K562 (cell line): ENCODE results near the gene TRIO. TPM values are rescaled to one million over a fixed set of nuclear protein-coding genes. Genes with fewer than 3 reads are reported as not detected.

Experiments used
- ATAC-seq: fragments of 200-7000 bp; cut with Tn5 transposase; 3 replicates; pipeline ENCODE4 v1.9.1; 2020; ENCODE audit warnings: moderate library complexity
- BruUV-seq: library from RNA; stranded (reverse); fragments of 400-500 nt; replicated peaks from 2 replicates; lab custom pipeline; 2021; lab: Mats Ljungman, UMichigan
- CTCF ChIA-PET: fragments of 300-600 bp; formaldehyde crosslinking; extraction: SDS; loops from one replicate; lab custom pipeline; 2021; ENCODE audit warnings: low intra/inter-chr PET ratio; lab: Yijun Ruan, JAX
- POLR2A ChIA-PET: fragments of 300-600, 350-650 bp; sonication (Branson Sonifier 250); formaldehyde crosslinking; extraction: SDS; loops from one replicate; lab custom pipeline; 2021; ENCODE audit warnings: antibody characterized with exemption, inconsistent platforms; lab: Yijun Ruan, JAX
- DNase-seq, 4 experiments: peaks; one replicate each; pipeline versions ENCODE4 v3.0.0 to v3.0.0-alpha.2; 2011 to 2018; ENCODE audit warnings: low spot score in 3 of 4, mixed read lengths in 3 of 4; ENCODE audit errors: extremely low read depth in 1 of 4
- FAIRE-seq: peaks from 2 replicates; lab custom pipeline; 2011; peaks lifted over from hg19 to GRCh38; lab: Jason Lieb, UNC
- H2AFZ ChIP-seq: 2 replicates; pipeline ENCODE4 v1.6.0; 2011; ENCODE audit warnings: low read depth, low read length, control low read depth, inconsistent platforms
- H3K27ac ChIP-seq: fragments of 200-600 bp; 3 replicates; pipeline ENCODE4 v1.8.0; 2011; ENCODE audit warnings: low read depth, mild to moderate bottlenecking, control low read depth, inconsistent platforms, low read length, moderate library complexity, mixed read lengths; ENCODE audit errors: extremely low read depth
- H3K27me3 ChIP-seq, 2 experiments: fragments of 300-600 bp in 1 of 2; 2 replicates in 1 of 2; 3 replicates in 1 of 2; pipeline versions ENCODE4 v1.6.0 to v1.8.0; 2011; ENCODE audit warnings: inconsistent platforms in 2 of 2, low read length in 2 of 2, mild to moderate bottlenecking in 1 of 2, mixed read lengths in 1 of 2, moderate library complexity in 1 of 2; ENCODE audit not compliant: control insufficient read depth in 2 of 2, insufficient read depth in 2 of 2
- H3K36me3 ChIP-seq: fragments of 300-600 bp; 3 replicates; pipeline ENCODE4 v1.8.0; 2011; ENCODE audit warnings: mild to moderate bottlenecking, low read length, inconsistent platforms; ENCODE audit not compliant: control insufficient read depth, insufficient read depth
- H3K4me1 ChIP-seq, 2 experiments: fragments of 200-600 bp in 1 of 2; replicated peaks in 1 of 2; 2 replicates in 1 of 2; 3 replicates in 1 of 2; pipeline versions ENCODE4 v1.5.1 to v1.8.0; 2011; ENCODE audit warnings: inconsistent platforms in 2 of 2, low read length in 2 of 2, mild to moderate bottlenecking in 1 of 2, mixed read lengths in 1 of 2, moderate library complexity in 1 of 2; ENCODE audit not compliant: control insufficient read depth in 2 of 2, insufficient read depth in 2 of 2
- H3K4me2 ChIP-seq: 2 replicates; pipeline ENCODE4 v1.6.1; 2011; ENCODE audit warnings: low read length, control low read depth, inconsistent platforms, mixed read lengths; ENCODE audit not compliant: insufficient read depth
- H3K4me3 ChIP-seq: fragments of 200-600 bp; sonication (generic), shearing (Covaris generic); 2 replicates; pipeline ENCODE4 v1.5.1; 2016; ENCODE audit warnings: control low read depth, inconsistent platforms
- H3K79me2 ChIP-seq: fragments of 200-600 bp; 3 replicates; pipeline ENCODE4 v1.8.0; 2011; ENCODE audit warnings: low read length, inconsistent platforms; ENCODE audit not compliant: control insufficient read depth, insufficient read depth
- H3K9ac ChIP-seq, 2 experiments: 2 replicates each; pipeline versions ENCODE4 v1.6.0 to v1.6.1; 2011; ENCODE audit warnings: low read depth in 2 of 2, low read length in 2 of 2, control low read depth in 1 of 2, inconsistent platforms in 1 of 2, mild to moderate bottlenecking in 1 of 2, mixed read lengths in 1 of 2; ENCODE audit not compliant: insufficient read depth in 1 of 2
- H3K9me1 ChIP-seq: one replicate; pipeline ENCODE4 v1.6.0; 2011; ENCODE audit warnings: inconsistent platforms, mild to moderate bottlenecking, low read length, moderate library complexity; ENCODE audit not compliant: control insufficient read depth, insufficient read depth
- H3K9me3 ChIP-seq: replicated peaks from 2 replicates; pipeline ENCODE4 v1.5.1; 2011; ENCODE audit warnings: low read depth, low read length, inconsistent platforms; ENCODE audit not compliant: control insufficient read depth, insufficient read depth
- H4K20me1 ChIP-seq: replicated peaks from 2 replicates; pipeline ENCODE4 v1.6.1; 2011; ENCODE audit warnings: low read length, inconsistent platforms, mixed read lengths; ENCODE audit not compliant: control insufficient read depth, insufficient read depth
- BCOR ChIP-seq: fragments of 450-650 bp; IDR thresholded peaks from 2 replicates; pipeline ENCODE4 v1.6.1; 2016
- ETV5 ChIP-seq: sonication (generic); formaldehyde crosslinking; IDR thresholded peaks from 2 replicates; pipeline ENCODE4 v1.4.0; 2020; ENCODE audit warnings: low read depth, mild to moderate bottlenecking, missing genetic modification reagents
- GABPA ChIP-seq: fragments of 200-800 bp; sonication (Bioruptor generic); conservative IDR thresholded peaks from 2 replicates; pipeline ENCODE4 v1.6.1; 2016; ENCODE audit warnings: low read depth, missing genetic modification characterization, missing compliant biosample characterization
- GATA2 ChIP-seq: sonication (generic); formaldehyde crosslinking; IDR thresholded peaks from 2 replicates; pipeline ENCODE4 v1.4.0; 2020; ENCODE audit warnings: mild to moderate bottlenecking, missing genetic modification reagents
- GTF2F1 ChIP-seq: IDR thresholded peaks from 2 replicates; pipeline ENCODE4 v1.6.1; 2011; ENCODE audit warnings: low read depth, low read length, improper control_type of control experiment
- MGA ChIP-seq: fragments of 450-650 bp; IDR thresholded peaks from 2 replicates; pipeline ENCODE4 v1.6.1; 2016; ENCODE audit warnings: mild to moderate bottlenecking, moderate library complexity
- MTA3 ChIP-seq: fragments of 450-650 bp; formaldehyde crosslinking; IDR thresholded peaks from 2 replicates; pipeline ENCODE4 v1.6.1; 2017; ENCODE audit warnings: mild to moderate bottlenecking, borderline replicate concordance
- MXI1 ChIP-seq: IDR thresholded peaks from 2 replicates; pipeline ENCODE4 v1.6.1; 2011; ENCODE audit warnings: low read depth, mild to moderate bottlenecking, improper control_type of control experiment, low read length
- POLR2B ChIP-seq: fragments of 450-650 bp; IDR thresholded peaks from 2 replicates; pipeline ENCODE4 v1.6.1; 2018; ENCODE audit warnings: low read depth; ENCODE audit not compliant: partially characterized antibody
- ZC3H4 ChIP-seq: sonication (generic); formaldehyde crosslinking; IDR thresholded peaks from 2 replicates; pipeline ENCODE4 v1.9.0; 2021; ENCODE audit warnings: missing genetic modification reagents, borderline replicate concordance
- WGBS: fragments of 100-300 bp; shearing (Covaris generic); methylation state at CpG from one replicate; pipeline ENCODE4 v1.1.6; 2016; ENCODE audit warnings: low coverage, mixed read lengths; ENCODE audit not compliant: insufficient coverage; ENCODE audit errors: missing lambda C conversion rate; 5-methylcytosine and 5-hydroxymethylcytosine counted together
- in situ Hi-C: fragments of 300-500 bp; cut with MboI; formaldehyde crosslinking; loops from 4 replicates; pipeline ENCODE4 v1.15.0; 2018; ENCODE audit warnings: inconsistent platforms, mixed read lengths
- intact Hi-C: fragments of 100-400 bp; cut with micrococcal nuclease; formaldehyde crosslinking; loops from 2 replicates; pipeline ENCODE4 v1.14.2; 2022
- polyA plus RNA-seq, 8 experiments: library from polyadenylated mRNA; depleted of rRNA in 4 of 8; stranded (reverse) in 5 of 8; unstranded in 3 of 8; fragments of >200 nt; fragmentation: Nextera tagmentation in 2 of 8; fragmentation: Illumina TruSeq in 1 of 8; extraction: Ambion mirVana in 2 of 8; extraction: Trizol in 1 of 8; gene quantifications; 2 replicates each; pipeline versions ENCODE4 v1.2.1 to v1.2.3, GENCODE V29; 2011 to 2014; ENCODE audit warnings: inconsistent platforms in 1 of 8, missing spikeins in 1 of 8
- total RNA-seq, 7 experiments: library from RNA; depleted of rRNA in 6 of 7; stranded (reverse); fragments of >200 nt in 6 of 7; fragmentation: Illumina TruSeq in 2 of 7; extraction: Trizol in 2 of 7; gene quantifications; 2 replicates each; pipeline versions ENCODE4 v1.2.1 to v1.2.3, GENCODE V29; 2011 to 2021; ENCODE audit warnings: low replicate concordance in 1 of 7

Gene TRIO
- total and polyA plus RNA-seq, 9 of the 15 experiments (the other 6 are each of a cell fraction or from before 2014, with no cell fraction given), result 0.24 to 5.0 (median 1.1) TPM

GRCh38 chr5:14501353-14502293 is 358.5 kb downstream of the TRIO start:
- no peak overlapping the region for H2AFZ ChIP-seq
- H3K27me3 ChIP-seq, result peaks cover 34 to 81% of the 10 kb centered on the region in 2 experiments
- H3K4me3 ChIP-seq, result no peak overlapping the region
- H3K36me3 ChIP-seq, result no peaks in the 10 kb centered on the region
- no peak overlapping the region for H3K27ac ChIP-seq
- intact Hi-C loops (no loop called here), in situ Hi-C loops (no loop called here)
- H3K79me2 ChIP-seq, result no peaks in the 10 kb centered on the region
- H3K9ac ChIP-seq, result no peak overlapping the region
- ATAC-seq, result no peak
- ChIA-PET POLR2A (interaction anchor here (0.6 kb wide), 1 partner anchor 228 kb away, joined by 3 read pairs; no protein-coding TSS in a partner anchor), CTCF (no interaction called here)
- H3K9me1 ChIP-seq, result no peaks in the 10 kb centered on the region
- no TSS peak for BruUV-seq
- H3K4me1 ChIP-seq, result peaks cover 0 to 5% of the 10 kb centered on the region in 2 experiments; a peak in 1 of 5 replicates
- peaks cover 10% of the 10 kb centered on the region for H4K20me1 ChIP-seq
- H3K9me3 ChIP-seq, result no peaks in the 10 kb centered on the region
- FAIRE-seq, result no peak
- DNase-seq, result no peak
- no peak overlapping the region for H3K4me2 ChIP-seq
- under 1% methylated on average over 16 of the region's 18 CpGs for WGBS
- TF ChIP-seq ZC3H4 (CRISPR knock-in tag), result no peak
- TF ChIP-seq GABPA, result no peak
- TF ChIP-seq MXI1, result no peak
- TF ChIP-seq MTA3, result no peak
- no peak for TF ChIP-seq ETV5
- TF ChIP-seq BCOR, result no peak
- no peak for TF ChIP-seq POLR2B
- no peak for TF ChIP-seq GTF2F1
- TF ChIP-seq MGA, result no peak
- no peak for TF ChIP-seq GATA2 (CRISPR knock-in tag)
